SK-N-SH (cell line): Measurements from ENCODE around the gene MMD2. TPM values are rescaled to one million over a fixed set of nuclear protein-coding genes. Genes with fewer than 3 reads are reported as not detected.

Experiments
- CTCF ChIA-PET: fragments of 300-600, 350-600 bp; formaldehyde crosslinking; extraction: SDS; loops from one replicate; lab custom pipeline; 2021; lab: Yijun Ruan, JAX
- POLR2A ChIA-PET: fragments of 350-600 bp; sonication (Branson Sonifier 250); formaldehyde crosslinking; extraction: SDS; loops from one replicate; lab custom pipeline; 2020; ENCODE audit warnings: antibody characterized with exemption, inconsistent platforms; lab: Yijun Ruan, JAX
- DNase-seq: peaks from one replicate; pipeline ENCODE4 v3.0.0; 2012
- H2AFZ ChIP-seq: fragments of 200-600 bp; sonication (generic); 2 replicates; pipeline ENCODE4 v1.8.1; 2016; ENCODE audit warnings: antibody characterized with exemption, mild to moderate bottlenecking, low read depth
- H3F3A ChIP-seq: fragments of 200-600 bp; sonication (generic); replicated peaks from 2 replicates; pipeline ENCODE3; 2016; ENCODE audit warnings: antibody characterized with exemption, mild to moderate bottlenecking; ENCODE audit not compliant: insufficient read depth
- H3K27ac ChIP-seq, 2 experiments: fragments of 200-500 bp in 1 of 2; fragments of 200-600 bp in 1 of 2; sonication (Bioruptor generic) in 1 of 2; sonication (generic), shearing (Covaris generic) in 1 of 2; 2 replicates each; pipeline versions ENCODE4 v1.5.1 to v1.6.1; 2014 to 2016; ENCODE audit warnings: low read depth in 2 of 2, inconsistent platforms in 1 of 2, low read length in 1 of 2, mild to moderate bottlenecking in 1 of 2, mixed read lengths in 1 of 2
- H3K27me3 ChIP-seq: fragments of 200-600 bp; sonication (generic), shearing (Covaris generic); 2 replicates; pipeline ENCODE4 v1.6.1; 2016; ENCODE audit warnings: mixed run types; ENCODE audit not compliant: insufficient read depth
- H3K36me3 ChIP-seq, 2 experiments: fragments of 200-500 bp in 1 of 2; fragments of 200-600 bp in 1 of 2; sonication (Bioruptor generic) in 1 of 2; sonication (generic) in 1 of 2; replicated peaks in 1 of 2; 2 replicates each; pipeline versions ENCODE3 to v1.5.1; 2014 to 2016; ENCODE audit warnings: low read length in 1 of 2, mild to moderate bottlenecking in 1 of 2; ENCODE audit not compliant: insufficient read depth in 2 of 2, control insufficient read depth in 1 of 2
- H3K4me1 ChIP-seq, 2 experiments: fragments of 200-500 bp in 1 of 2; fragments of 200-600 bp in 1 of 2; sonication (Bioruptor generic) in 1 of 2; sonication (generic), shearing (Covaris generic) in 1 of 2; 2 replicates each; pipeline versions ENCODE4 v1.5.1 to v1.6.1; 2014 to 2016; ENCODE audit warnings: low read depth in 1 of 2, low read length in 1 of 2, mixed run types in 1 of 2; ENCODE audit not compliant: insufficient read depth in 2 of 2, control insufficient read depth in 1 of 2
- H3K4me2 ChIP-seq: fragments of 200-600 bp; sonication (generic), shearing (Covaris generic); 2 replicates; pipeline ENCODE4 v1.6.1; 2017; ENCODE audit warnings: mixed run types
- H3K4me3 ChIP-seq, 2 experiments: fragments of 200-500 bp in 1 of 2; fragments of 200-600 bp in 1 of 2; sonication (Bioruptor generic) in 1 of 2; sonication (generic), shearing (Covaris generic) in 1 of 2; 2 replicates each; pipeline versions ENCODE4 v1.5.1 to v1.8.1; 2014 to 2016; ENCODE audit warnings: low read depth in 2 of 2, inconsistent platforms in 1 of 2, low read length in 1 of 2, mild to moderate bottlenecking in 1 of 2, mixed read lengths in 1 of 2, moderate library complexity in 1 of 2
- H3K79me2 ChIP-seq: fragments of 200-600 bp; sonication (generic); 2 replicates; pipeline ENCODE4 v1.8.1; 2017; ENCODE audit warnings: mild to moderate bottlenecking; ENCODE audit not compliant: insufficient read depth
- H3K9ac ChIP-seq: fragments of 200-600 bp; sonication (generic); 2 replicates; pipeline ENCODE4 v1.6.1; 2017; ENCODE audit warnings: mixed run types
- H3K9me2 ChIP-seq: fragments of 200-600 bp; sonication (generic); 2 replicates; pipeline ENCODE4 v1.6.1; 2017; ENCODE audit warnings: mixed run types
- H3K9me3 ChIP-seq: fragments of 200-600 bp; sonication (generic); 2 replicates; pipeline ENCODE4 v1.6.1; 2017; ENCODE audit warnings: mixed run types, mild to moderate bottlenecking, moderate library complexity
- H4K20me1 ChIP-seq: fragments of 200-600 bp; sonication (generic); 2 replicates; pipeline ENCODE4 v1.6.1; 2017; ENCODE audit warnings: mild to moderate bottlenecking, mixed run types; ENCODE audit not compliant: insufficient read depth
- EP300 ChIP-seq, 2 experiments: IDR thresholded peaks; 2 replicates each; pipeline versions ENCODE4 v1.4.0 to v1.6.1; 2012; ENCODE audit warnings: borderline replicate concordance in 1 of 2, low read depth in 1 of 2, low read length in 1 of 2
- EZH2phosphoT487 ChIP-seq: fragments of 200-600 bp; sonication (generic); IDR thresholded peaks from 2 replicates; pipeline ENCODE4 v1.6.1; 2017; ENCODE audit warnings: low read depth, mixed run types, mild to moderate bottlenecking, antibody characterized with exemption, moderate library complexity, borderline replicate concordance
- FOSL2 ChIP-seq: IDR thresholded peaks from 2 replicates; pipeline ENCODE4 v1.4.0; 2012; ENCODE audit warnings: low read depth, mild to moderate bottlenecking, moderate library complexity, borderline replicate concordance
- FOXJ3 ChIP-seq: sonication (generic); formaldehyde crosslinking; IDR thresholded peaks from 2 replicates; pipeline ENCODE4 v1.5.1; 2020; ENCODE audit warnings: mild to moderate bottlenecking, missing genetic modification reagents
- FOXM1 ChIP-seq: IDR thresholded peaks from 2 replicates; pipeline ENCODE4 v1.4.0; 2012; ENCODE audit warnings: low read depth, mild to moderate bottlenecking
- MEF2A ChIP-seq: IDR thresholded peaks from 2 replicates; pipeline ENCODE4 v1.4.0; 2012; ENCODE audit warnings: low read depth, borderline replicate concordance
- MXI1 ChIP-seq: IDR thresholded peaks from 2 replicates; pipeline ENCODE4 v1.6.1; 2012; ENCODE audit warnings: mild to moderate bottlenecking, low read depth, low read length, improper control_type of control experiment
- RAD21 ChIP-seq: IDR thresholded peaks from 2 replicates; pipeline ENCODE4 v1.6.1; 2012; ENCODE audit warnings: mild to moderate bottlenecking, low read length
- RCOR1 ChIP-seq: fragments of 150-350 bp; IDR thresholded peaks from 2 replicates; pipeline ENCODE4 v1.6.1; 2017; ENCODE audit warnings: antibody characterized with exemption, low read length
- RFX5 ChIP-seq: IDR thresholded peaks from 2 replicates; pipeline ENCODE4 v1.6.1; 2012; ENCODE audit warnings: mild to moderate bottlenecking, improper control_type of control experiment, low read length
- RXRA ChIP-seq: IDR thresholded peaks from 2 replicates; pipeline ENCODE4 v1.4.0; 2012; ENCODE audit warnings: low read depth, mild to moderate bottlenecking, borderline replicate concordance
- TAF1 ChIP-seq: IDR thresholded peaks from 2 replicates; pipeline ENCODE4 v1.6.1; 2012; ENCODE audit warnings: low read depth, mild to moderate bottlenecking, low read length, moderate library complexity, borderline replicate concordance
- TCF12 ChIP-seq: IDR thresholded peaks from 2 replicates; pipeline ENCODE4 v1.4.0; 2012
- TEAD4 ChIP-seq: IDR thresholded peaks from 2 replicates; pipeline ENCODE4 v1.4.0; 2012; ENCODE audit warnings: mild to moderate bottlenecking, borderline replicate concordance; ENCODE audit not compliant: insufficient read depth
- YY1 ChIP-seq: IDR thresholded peaks from 2 replicates; pipeline ENCODE4 v1.4.0; 2012; ENCODE audit warnings: low read depth, mild to moderate bottlenecking
- WGBS: methylation state at CpG from one replicate; pipeline ENCODE4 v1.1.6; 2017; ENCODE audit warnings: low lambda C conversion rate; 5-methylcytosine and 5-hydroxymethylcytosine counted together
- polyA plus RNA-seq, 3 experiments: library from polyadenylated mRNA; depleted of rRNA; stranded (reverse); fragments of >200 nt; gene quantifications; 2 replicates each; pipeline ENCODE4 v1.2.3, GENCODE V29; 2012
- TF ChIP-seq, protein P1 (sequence below): IDR thresholded peaks from 2 replicates; pipeline ENCODE4 v1.4.0; 2012; ENCODE audit warnings: low read depth, borderline replicate concordance
- TF ChIP-seq, protein P2 (sequence below): IDR thresholded peaks from 2 replicates; pipeline ENCODE4 v1.6.1; 2012; ENCODE audit warnings: mild to moderate bottlenecking, low read depth, low read length, moderate library complexity
- TF ChIP-seq, protein P3 (sequence below): IDR thresholded peaks from 2 replicates; pipeline ENCODE4 v1.4.0; 2012; ENCODE audit warnings: low read depth, borderline replicate concordance
- TF ChIP-seq, protein P4 (sequence below): fragments of 150-350 bp; IDR thresholded peaks from 2 replicates; pipeline ENCODE4 v1.6.1; 2016; ENCODE audit warnings: mild to moderate bottlenecking, low read depth, low read length
- TF ChIP-seq, protein P5 (sequence below): fragments of 150-350 bp; IDR thresholded peaks from 2 replicates; pipeline ENCODE4 v1.6.1; 2017; ENCODE audit warnings: antibody characterized with exemption, low read length, low read depth, borderline replicate concordance

Gene MMD2
- polyA plus RNA-seq, 1 of the 3 experiments (the other 2 are of a cell fraction), result not detected

DNA sequence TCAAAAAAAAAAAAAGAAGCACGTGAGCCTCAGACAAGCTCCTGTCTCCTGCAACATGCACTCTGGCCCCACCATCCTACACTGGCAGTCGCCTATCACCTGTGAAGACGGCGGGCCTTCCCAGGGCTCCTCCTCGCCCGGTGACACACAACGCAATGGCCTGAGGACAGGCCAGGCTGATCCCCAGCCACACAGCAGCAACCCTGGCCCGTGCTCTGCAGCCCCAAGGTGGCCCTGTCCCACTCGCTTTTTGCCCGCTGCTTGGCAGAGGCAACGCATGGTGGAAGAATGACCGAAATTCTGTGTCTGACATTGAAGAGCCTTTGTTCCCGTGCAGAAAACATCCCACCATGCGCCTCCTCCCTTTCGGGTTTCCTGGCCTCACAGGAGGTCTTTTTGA is 83.6 kb downstream of the MMD2 start:
- Histone ChIP-seq H3K4me2 (no peak overlapping the region), H2AFZ (no peak overlapping the region)
- POLR2A ChIA-PET, result no interaction called here

More for the DNA sequence above, 83.6 kb downstream of the MMD2 start:
- no peaks in the 10 kb centered on the region for H4K20me1 ChIP-seq
- no peak overlapping the region for H3K27ac ChIP-seq
- CTCF ChIA-PET, result interaction anchor here (0.8 to 21.4 kb wide), 4 partner anchors 8 to 77 kb away, joined by 3 to 645 read pairs (median 61); partner anchors contain the start of genes PAPOLB and RADIL
- no peak overlapping the region for H3K4me3 ChIP-seq
- no peak overlapping the region for H3K9ac ChIP-seq
- no peak for DNase-seq
- peaks cover 0 to 55% of the 10 kb centered on the region in 2 experiments; a peak in 1 of 4 replicates for H3K4me1 ChIP-seq
- no peaks in the 10 kb centered on the region for H3K9me3 ChIP-seq
- H3K9me2 ChIP-seq, result no peaks in the 10 kb centered on the region
- no peaks in the 10 kb centered on the region for H3K27me3 ChIP-seq
- H3K36me3 ChIP-seq, result peaks cover 0 to 3% of the 10 kb centered on the region in 2 experiments
- H3K79me2 ChIP-seq, result no peaks in the 10 kb centered on the region
- TF ChIP-seq EP300 (IDR thresholded peaks at IDR 0.05; ENCODE audit: borderline replicate concordance in 1 of 2, low read depth in 1 of 2, low read length in 1 of 2) (no peak), FOSL2 (no peak), RCOR1 (no peak), TEAD4 (no peak), RFX5 (no peak), EZH2phosphoT487 (no peak), RXRA (no peak), TAF1 (no peak), RAD21 (no peak), TCF12 (no peak), MXI1 (no peak), FOXM1 (no peak), FOXJ3 (CRISPR knock-in tag) (no peak), YY1 (no peak), MEF2A (no peak)
- TF ChIP-seq, protein P1, sequence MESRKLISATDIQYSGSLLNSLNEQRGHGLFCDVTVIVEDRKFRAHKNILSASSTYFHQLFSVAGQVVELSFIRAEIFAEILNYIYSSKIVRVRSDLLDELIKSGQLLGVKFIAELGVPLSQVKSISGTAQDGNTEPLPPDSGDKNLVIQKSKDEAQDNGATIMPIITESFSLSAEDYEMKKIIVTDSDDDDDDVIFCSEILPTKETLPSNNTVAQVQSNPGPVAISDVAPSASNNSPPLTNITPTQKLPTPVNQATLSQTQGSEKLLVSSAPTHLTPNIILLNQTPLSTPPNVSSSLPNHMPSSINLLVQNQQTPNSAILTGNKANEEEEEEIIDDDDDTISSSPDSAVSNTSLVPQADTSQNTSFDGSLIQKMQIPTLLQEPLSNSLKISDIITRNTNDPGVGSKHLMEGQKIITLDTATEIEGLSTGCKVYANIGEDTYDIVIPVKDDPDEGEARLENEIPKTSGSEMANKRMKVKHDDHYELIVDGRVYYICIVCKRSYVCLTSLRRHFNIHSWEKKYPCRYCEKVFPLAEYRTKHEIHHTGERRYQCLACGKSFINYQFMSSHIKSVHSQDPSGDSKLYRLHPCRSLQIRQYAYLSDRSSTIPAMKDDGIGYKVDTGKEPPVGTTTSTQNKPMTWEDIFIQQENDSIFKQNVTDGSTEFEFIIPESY, result no peak
- TF ChIP-seq, protein P2, sequence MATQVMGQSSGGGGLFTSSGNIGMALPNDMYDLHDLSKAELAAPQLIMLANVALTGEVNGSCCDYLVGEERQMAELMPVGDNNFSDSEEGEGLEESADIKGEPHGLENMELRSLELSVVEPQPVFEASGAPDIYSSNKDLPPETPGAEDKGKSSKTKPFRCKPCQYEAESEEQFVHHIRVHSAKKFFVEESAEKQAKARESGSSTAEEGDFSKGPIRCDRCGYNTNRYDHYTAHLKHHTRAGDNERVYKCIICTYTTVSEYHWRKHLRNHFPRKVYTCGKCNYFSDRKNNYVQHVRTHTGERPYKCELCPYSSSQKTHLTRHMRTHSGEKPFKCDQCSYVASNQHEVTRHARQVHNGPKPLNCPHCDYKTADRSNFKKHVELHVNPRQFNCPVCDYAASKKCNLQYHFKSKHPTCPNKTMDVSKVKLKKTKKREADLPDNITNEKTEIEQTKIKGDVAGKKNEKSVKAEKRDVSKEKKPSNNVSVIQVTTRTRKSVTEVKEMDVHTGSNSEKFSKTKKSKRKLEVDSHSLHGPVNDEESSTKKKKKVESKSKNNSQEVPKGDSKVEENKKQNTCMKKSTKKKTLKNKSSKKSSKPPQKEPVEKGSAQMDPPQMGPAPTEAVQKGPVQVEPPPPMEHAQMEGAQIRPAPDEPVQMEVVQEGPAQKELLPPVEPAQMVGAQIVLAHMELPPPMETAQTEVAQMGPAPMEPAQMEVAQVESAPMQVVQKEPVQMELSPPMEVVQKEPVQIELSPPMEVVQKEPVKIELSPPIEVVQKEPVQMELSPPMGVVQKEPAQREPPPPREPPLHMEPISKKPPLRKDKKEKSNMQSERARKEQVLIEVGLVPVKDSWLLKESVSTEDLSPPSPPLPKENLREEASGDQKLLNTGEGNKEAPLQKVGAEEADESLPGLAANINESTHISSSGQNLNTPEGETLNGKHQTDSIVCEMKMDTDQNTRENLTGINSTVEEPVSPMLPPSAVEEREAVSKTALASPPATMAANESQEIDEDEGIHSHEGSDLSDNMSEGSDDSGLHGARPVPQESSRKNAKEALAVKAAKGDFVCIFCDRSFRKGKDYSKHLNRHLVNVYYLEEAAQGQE, result no peak
- TF ChIP-seq, protein P3, sequence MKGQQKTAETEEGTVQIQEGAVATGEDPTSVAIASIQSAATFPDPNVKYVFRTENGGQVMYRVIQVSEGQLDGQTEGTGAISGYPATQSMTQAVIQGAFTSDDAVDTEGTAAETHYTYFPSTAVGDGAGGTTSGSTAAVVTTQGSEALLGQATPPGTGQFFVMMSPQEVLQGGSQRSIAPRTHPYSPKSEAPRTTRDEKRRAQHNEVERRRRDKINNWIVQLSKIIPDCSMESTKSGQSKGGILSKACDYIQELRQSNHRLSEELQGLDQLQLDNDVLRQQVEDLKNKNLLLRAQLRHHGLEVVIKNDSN, result no peak
- TF ChIP-seq, protein P4, sequence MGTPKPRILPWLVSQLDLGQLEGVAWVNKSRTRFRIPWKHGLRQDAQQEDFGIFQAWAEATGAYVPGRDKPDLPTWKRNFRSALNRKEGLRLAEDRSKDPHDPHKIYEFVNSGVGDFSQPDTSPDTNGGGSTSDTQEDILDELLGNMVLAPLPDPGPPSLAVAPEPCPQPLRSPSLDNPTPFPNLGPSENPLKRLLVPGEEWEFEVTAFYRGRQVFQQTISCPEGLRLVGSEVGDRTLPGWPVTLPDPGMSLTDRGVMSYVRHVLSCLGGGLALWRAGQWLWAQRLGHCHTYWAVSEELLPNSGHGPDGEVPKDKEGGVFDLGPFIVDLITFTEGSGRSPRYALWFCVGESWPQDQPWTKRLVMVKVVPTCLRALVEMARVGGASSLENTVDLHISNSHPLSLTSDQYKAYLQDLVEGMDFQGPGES, result no peak
- TF ChIP-seq, protein P5, sequence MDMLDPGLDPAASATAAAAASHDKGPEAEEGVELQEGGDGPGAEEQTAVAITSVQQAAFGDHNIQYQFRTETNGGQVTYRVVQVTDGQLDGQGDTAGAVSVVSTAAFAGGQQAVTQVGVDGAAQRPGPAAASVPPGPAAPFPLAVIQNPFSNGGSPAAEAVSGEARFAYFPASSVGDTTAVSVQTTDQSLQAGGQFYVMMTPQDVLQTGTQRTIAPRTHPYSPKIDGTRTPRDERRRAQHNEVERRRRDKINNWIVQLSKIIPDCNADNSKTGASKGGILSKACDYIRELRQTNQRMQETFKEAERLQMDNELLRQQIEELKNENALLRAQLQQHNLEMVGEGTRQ, result no peak
- WGBS, result 99% methylated on average over 15 of the region's 15 CpGs
- no peaks in the 10 kb centered on the region for H3F3A ChIP-seq
